Measurements from ENCODE around the gene NOC3L. TPM values are rescaled to one million over a fixed set of nuclear protein-coding genes. Genes with fewer than 3 reads are reported as not detected.
"Not testable (repeated sequence)": the region's sequence is repeated elsewhere in the genome, so short reads cannot be mapped to it uniquely, and the experiment has no call there.

The NOC3L gene
- total RNA-seq, 4 donors from 2014 or later, result 11.3 to 24.8 (median 18.5) TPM

- no peak for DNase-seq
- intact Hi-C loops (cut with DNase I), result no loop called here
- no peaks in the 10 kb centered on the region for H3K27me3 ChIP-seq
- peaks cover 0 to 5% (median 0%) of the 10 kb centered on the region in 3 donors for H3K4me1 ChIP-seq
- no peak overlapping the region for H3K4me3 ChIP-seq
- TF ChIP-seq POLR2A (IDR thresholded peaks at IDR 0.05) (no peak), CTCF (IDR thresholded peaks at IDR 0.05) (no peak)
- no peak overlapping the region for H3K27ac ChIP-seq
- no peaks in the 10 kb centered on the region for H3K9me3 ChIP-seq
- WGBS, 2 donors, result 82 to 86% methylated on average over 4 to 6 of the region's 6 CpGs
- no peaks in the 10 kb centered on the region for H3K36me3 ChIP-seq
Measured at GRCh38 chr10:94398762-94399161, 36.0 kb upstream of the NOC3L start.

GRCh38 chr10:94397549-94398370 is 35.0 kb upstream of the NOC3L start:
- no peak overlapping the region for H3K27ac ChIP-seq
- no peaks in the 10 kb centered on the region for H3K27me3 ChIP-seq
- no peaks in the 10 kb centered on the region for H3K36me3 ChIP-seq
- H3K4me1 ChIP-seq, result peaks cover 0 to 5% (median 0%) of the 10 kb centered on the region in 3 donors
- 62 to 63% methylated on average over 12 of the region's 12 CpGs for WGBS, 2 donors
- no peak for DNase-seq
- H3K9me3 ChIP-seq, result no peaks in the 10 kb centered on the region
- no peak overlapping the region for H3K4me3 ChIP-seq
- intact Hi-C loops (cut with DNase I), result no loop called here
- TF ChIP-seq CTCF (IDR thresholded peaks at IDR 0.05), result no peak
- TF ChIP-seq POLR2A (IDR thresholded peaks at IDR 0.05), result no peak

GRCh38 chr10:94392117-94392516 is 29.4 kb upstream of the NOC3L start:
- H3K4me1 ChIP-seq; H3K27me3 ChIP-seq; H3K9me3 ChIP-seq; H3K27ac ChIP-seq; intact Hi-C loops (cut with DNase I); DNase-seq; H3K36me3 ChIP-seq; H3K4me3 ChIP-seq: not testable (repeated sequence)
- 80 to 89% methylated on average over 8 to 9 of the region's 9 CpGs for WGBS, 2 donors

GRCh38 chr10:94385733-94386132 is 23.0 kb upstream of the NOC3L start:
- H3K4me3 ChIP-seq; DNase-seq; H3K4me1 ChIP-seq; H3K27me3 ChIP-seq; H3K36me3 ChIP-seq; H3K9me3 ChIP-seq; intact Hi-C loops (cut with DNase I); H3K27ac ChIP-seq: not testable (repeated sequence)
- WGBS, 2 donors, result 82 to 92% methylated on average over 3 of the region's 3 CpGs

- Histone ChIP-seq H3K27me3 (no peaks in the 10 kb centered on the region), H3K4me3 (no peak overlapping the region), H3K36me3 (no peaks in the 10 kb centered on the region), H3K27ac (no peak overlapping the region), H3K4me1 (no peaks in the 10 kb centered on the region), H3K9me3 (no peaks in the 10 kb centered on the region)
- 68 to 83% methylated on average over 2 of the region's 2 CpGs for WGBS, 2 donors
- intact Hi-C loops (cut with DNase I), result no loop called here
- no peak for DNase-seq
- no peak for TF ChIP-seq CTCF (IDR thresholded peaks at IDR 0.05)
- TF ChIP-seq POLR2A (IDR thresholded peaks at IDR 0.05), result no peak
Measured at GRCh38 chr10:94383530-94383929, 20.8 kb upstream of the NOC3L start.

GRCh38 chr10:94376865-94377264 is 14.1 kb upstream of the NOC3L start:
- Histone ChIP-seq H3K4me1 (no peaks in the 10 kb centered on the region), H3K36me3 (no peaks in the 10 kb centered on the region), H3K4me3 (no peak overlapping the region), H3K27ac (no peak overlapping the region), H3K27me3 (peaks cover 0 to 29% (median 0%) of the 10 kb centered on the region in 4 donors), H3K9me3 (no peaks in the 10 kb centered on the region)
- WGBS, 2 donors, result 61 to 65% methylated on average over 2 of the region's 2 CpGs
- intact Hi-C loops (cut with DNase I), result no loop called here
- DNase-seq, result no peak
- TF ChIP-seq CTCF (IDR thresholded peaks at IDR 0.05), result no peak
- TF ChIP-seq POLR2A (IDR thresholded peaks at IDR 0.05), result no peak
